Measurements from ENCODE around the gene LRP5.
A peak's percentile ranks its signal among the peaks of the same experiment; 100 is the strongest.

Gene LRP5

GRCh38 chr11:68371171-68372041 lies 59.0 kb downstream of the LRP5 start:
- no peak for DNase-seq (ENCODE audit: low read depth in 3 of 3)

GRCh38 chr11:68372114-68372513 lies 59.7 kb downstream of the LRP5 start:
- DNase-seq (ENCODE audit: low read depth in 3 of 3), result no peak

- no peak for DNase-seq (ENCODE audit: low read depth in 3 of 3)
These were observed 60.2 kb downstream of the LRP5 start for GRCh38 chr11:68372625-68373024.

- no peak for DNase-seq (ENCODE audit: low read depth in 3 of 3)
These were observed 60.9 kb downstream of the LRP5 start for GRCh38 chr11:68373189-68373814.

GRCh38 chr11:68373815-68374501 lies 61.6 kb downstream of the LRP5 start:
- DNase-seq (ENCODE audit: low read depth in 3 of 3), result no peak

GRCh38 chr11:68374531-68374930 lies 62.1 kb downstream of the LRP5 start:
- DNase-seq (ENCODE audit: low read depth in 3 of 3), result no peak

GRCh38 chr11:68375337-68375736 lies 62.9 kb downstream of the LRP5 start:
- DNase-seq (ENCODE audit: low read depth in 3 of 3), result no peak

GRCh38 chr11:68375766-68376165 lies 63.4 kb downstream of the LRP5 start:
- DNase-seq (ENCODE audit: low read depth in 3 of 3), result no peak

GRCh38 chr11:68377389-68377795 lies 65.0 kb downstream of the LRP5 start:
- no peak for DNase-seq (ENCODE audit: low read depth in 3 of 3)

GRCh38 chr11:68379206-68379605 lies 66.8 kb downstream of the LRP5 start:
- no peak for DNase-seq (ENCODE audit: low read depth in 3 of 3)

GRCh38 chr11:68380786-68381622 lies 68.6 kb downstream of the LRP5 start:
- no peak for DNase-seq (ENCODE audit: low read depth in 3 of 3)

GRCh38 chr11:68381716-68382115 lies 69.3 kb downstream of the LRP5 start:
- DNase-seq (ENCODE audit: low read depth in 3 of 3), result no peak

- no peak for DNase-seq (ENCODE audit: low read depth in 3 of 3)
These were observed 70.1 kb downstream of the LRP5 start for GRCh38 chr11:68382358-68382998.

- DNase-seq (ENCODE audit: low read depth in 3 of 3), result peak; percentile 21 to 68 (median 27)
These were observed 71.6 kb downstream of the LRP5 start for GRCh38 chr11:68383976-68384501.

- DNase-seq (ENCODE audit: low read depth in 3 of 3), result no peak
These were observed 72.2 kb downstream of the LRP5 start for GRCh38 chr11:68384530-68385081.

- DNase-seq (ENCODE audit: low read depth in 3 of 3), result no peak
These were observed 72.7 kb downstream of the LRP5 start for GRCh38 chr11:68385128-68385527.

GRCh38 chr11:68386331-68386978 lies 74.1 kb downstream of the LRP5 start:
- no peak for DNase-seq (ENCODE audit: low read depth in 3 of 3)

GRCh38 chr11:68387840-68388239 lies 75.4 kb downstream of the LRP5 start:
- no peak for DNase-seq (ENCODE audit: low read depth in 3 of 3)

- no peak for DNase-seq (ENCODE audit: low read depth in 3 of 3)
These were observed 76.3 kb downstream of the LRP5 start for GRCh38 chr11:68388595-68389198.

- DNase-seq (ENCODE audit: low read depth in 3 of 3), result no peak
These were observed 77.9 kb downstream of the LRP5 start for GRCh38 chr11:68390315-68390714.

Measured in stimulated activated CD4-positive, alpha-beta T cell treated with anti-CD3 and anti-CD28 coated beads, TNF-alpha, amount 100 ng/mL, for 24 hours (primary cell).